ENCODE results near the gene DENND1A.

The DENND1A gene

DNA sequence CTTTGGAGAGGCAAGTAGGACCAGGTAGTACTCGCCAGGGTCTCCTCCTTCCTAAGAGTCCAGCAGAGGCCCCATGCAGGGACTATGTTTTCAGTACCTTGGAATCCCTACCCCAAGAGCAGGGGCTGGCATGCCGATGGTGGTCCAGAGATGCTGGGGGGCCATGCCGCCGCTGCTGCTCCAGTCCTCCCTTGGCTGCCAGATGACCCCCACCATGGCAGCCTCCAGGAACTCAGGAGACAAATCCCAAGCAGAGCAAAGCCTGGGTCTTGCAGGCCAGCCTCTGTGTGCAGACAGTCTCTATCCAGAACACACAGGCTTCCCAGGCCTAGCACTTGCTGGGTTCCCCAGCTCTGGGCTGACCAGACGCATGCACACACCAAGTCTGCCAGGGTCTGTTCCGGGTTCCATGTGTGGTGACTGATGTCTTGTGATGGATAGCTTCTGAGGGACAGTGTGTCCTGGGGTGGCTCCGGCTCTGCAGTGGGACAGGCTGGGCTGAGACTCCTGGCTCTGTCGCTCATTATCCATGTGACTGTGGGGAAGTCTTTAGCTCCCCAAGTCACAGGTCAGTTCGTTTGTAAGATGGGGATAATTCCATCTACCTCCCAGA is 446.6 kb downstream of the DENND1A start:
- no peak overlapping the region for H3K4me3 Mint-ChIP-seq
- H3K4me1 Mint-ChIP-seq (ENCODE audit: low read depth): no peaks in the 10 kb centered on the region
- intact Hi-C loops (cut with micrococcal nuclease): no loop called here
- H3K27ac Mint-ChIP-seq: no peak overlapping the region
- no peaks in the 10 kb centered on the region for H3K9me3 Mint-ChIP-seq
- H3K36me3 Mint-ChIP-seq (ENCODE audit: low read depth): peaks cover 42% of the 10 kb centered on the region
- no peaks in the 10 kb centered on the region for H3K27me3 Mint-ChIP-seq

DNA sequence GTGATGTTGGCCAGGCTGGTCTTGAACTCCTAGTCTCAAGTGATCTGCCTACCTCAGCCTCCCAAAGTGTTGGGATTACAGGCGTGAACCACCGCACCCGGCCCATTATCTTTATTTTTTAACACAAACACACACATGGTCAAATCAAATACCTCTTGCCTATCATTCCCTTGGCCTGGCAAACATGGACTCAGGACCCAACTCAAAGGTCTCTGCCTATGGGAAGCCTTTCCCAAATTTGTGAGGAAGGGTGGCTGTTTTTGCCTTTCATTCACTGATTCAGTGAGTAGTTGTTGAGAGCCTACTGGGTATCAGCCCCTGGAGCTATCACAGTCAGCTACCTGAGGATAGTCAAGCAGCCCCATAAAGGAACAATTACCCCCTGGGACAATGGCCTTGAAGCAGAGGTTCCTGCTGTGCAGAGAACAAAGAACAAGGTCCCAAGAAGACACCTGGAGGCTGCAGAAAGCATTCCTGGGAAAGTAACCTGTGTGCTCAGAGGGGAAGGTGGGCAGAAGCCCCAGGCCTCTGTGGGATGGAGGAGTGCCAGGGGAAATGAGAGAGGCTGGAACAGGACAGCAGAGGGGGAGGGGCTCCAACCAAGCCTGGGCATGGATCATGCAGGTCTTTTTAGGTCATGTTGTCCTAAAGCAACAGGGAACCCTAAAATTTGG is 447.5 kb downstream of the DENND1A start:
- Mint-ChIP-seq H3K4me3 (no peak overlapping the region), H3K4me1 (ENCODE audit: low read depth) (no peaks in the 10 kb centered on the region), H3K36me3 (ENCODE audit: low read depth) (peaks cover 41% of the 10 kb centered on the region), H3K27ac (no peak overlapping the region), H3K27me3 (no peaks in the 10 kb centered on the region), H3K9me3 (no peaks in the 10 kb centered on the region)
- intact Hi-C loops (cut with micrococcal nuclease): no loop called here

DNA sequence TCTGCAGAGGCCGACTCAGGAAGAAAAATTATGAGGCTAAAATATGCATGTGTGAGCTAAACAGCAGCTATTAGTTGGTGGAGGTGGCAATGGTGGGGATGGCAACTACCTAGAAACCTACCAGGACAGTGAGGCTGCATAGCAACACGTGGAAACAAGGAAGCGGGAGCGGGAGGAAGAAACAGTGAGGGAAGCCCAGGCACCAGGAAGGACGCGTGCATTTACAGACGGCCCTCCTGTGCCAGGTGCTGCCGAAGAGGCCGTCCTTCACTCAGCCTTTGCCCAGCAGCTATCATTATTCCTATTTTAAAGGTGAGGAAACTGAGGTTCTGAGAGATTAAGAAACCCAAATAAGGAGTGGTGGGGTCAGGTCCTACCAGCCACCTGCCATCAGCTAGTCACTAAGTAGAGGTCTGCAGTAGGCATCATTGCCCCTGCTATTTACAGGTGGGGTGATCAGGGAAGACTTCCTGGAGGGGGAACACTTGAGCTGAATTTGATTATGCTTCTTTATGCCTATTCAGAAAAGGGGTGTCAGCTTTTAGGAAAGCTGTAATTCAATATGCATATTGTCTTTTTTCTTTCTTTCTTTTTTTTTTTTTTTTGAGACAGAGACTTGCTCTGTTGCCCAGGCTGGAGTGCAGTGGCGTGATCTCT is 448.6 kb downstream of the DENND1A start:
- H3K27ac Mint-ChIP-seq: no peak overlapping the region
- H3K27me3 Mint-ChIP-seq: no peaks in the 10 kb centered on the region
- H3K4me3 Mint-ChIP-seq: no peak overlapping the region
- H3K36me3 Mint-ChIP-seq (ENCODE audit: low read depth): peaks cover 47% of the 10 kb centered on the region
- no peaks in the 10 kb centered on the region for H3K4me1 Mint-ChIP-seq (ENCODE audit: low read depth)
- intact Hi-C loops (cut with micrococcal nuclease): no loop called here
- no peaks in the 10 kb centered on the region for H3K9me3 Mint-ChIP-seq

DNA sequence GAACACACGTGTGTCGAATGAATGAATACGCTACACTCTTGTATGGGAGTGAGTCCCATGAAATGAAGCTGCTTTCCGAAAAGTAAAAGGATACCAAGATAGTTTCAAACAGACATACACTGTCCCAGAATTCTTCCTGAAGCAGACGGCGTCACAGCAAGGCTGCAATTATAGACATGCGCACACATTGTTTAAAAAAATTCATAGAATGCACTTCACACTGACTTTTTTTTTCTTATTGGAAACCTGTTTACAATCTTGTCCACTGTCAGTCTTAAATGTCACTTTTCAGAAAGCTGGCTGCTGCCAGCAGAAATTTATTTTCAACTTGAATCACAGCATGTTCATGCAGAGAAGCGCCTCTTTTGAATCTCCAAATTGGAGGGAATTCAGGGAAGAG is 449.1 kb downstream of the DENND1A start:
- intact Hi-C loops (cut with micrococcal nuclease): no loop called here
- H3K4me3 Mint-ChIP-seq: no peak overlapping the region
- H3K27me3 Mint-ChIP-seq: no peaks in the 10 kb centered on the region
- no peak overlapping the region for H3K27ac Mint-ChIP-seq
- peaks cover 52% of the 10 kb centered on the region for H3K36me3 Mint-ChIP-seq (ENCODE audit: low read depth)
- no peaks in the 10 kb centered on the region for H3K4me1 Mint-ChIP-seq (ENCODE audit: low read depth)
- no peaks in the 10 kb centered on the region for H3K9me3 Mint-ChIP-seq

DNA sequence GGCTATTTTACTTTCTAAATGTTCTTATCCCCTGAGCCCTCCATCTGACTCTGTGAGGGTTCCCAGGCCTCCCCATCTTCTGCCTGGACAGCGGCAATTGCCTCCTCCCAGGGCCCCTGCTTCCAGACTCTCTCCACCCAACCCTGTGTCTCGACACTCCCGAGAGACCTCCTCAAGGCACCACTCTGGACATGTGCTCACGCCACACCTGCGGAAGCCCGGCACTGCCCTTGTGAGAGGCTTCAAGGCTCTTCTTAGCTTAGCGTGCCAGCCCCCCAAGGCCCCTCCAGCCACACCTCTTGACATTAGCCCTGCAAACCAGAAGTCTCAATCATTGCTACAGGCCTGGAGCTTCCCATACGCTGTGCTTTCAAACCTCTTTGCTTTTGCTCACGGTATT is 449.8 kb downstream of the DENND1A start:
- H3K36me3 Mint-ChIP-seq (ENCODE audit: low read depth): peaks cover 53% of the 10 kb centered on the region
- no peak overlapping the region for H3K27ac Mint-ChIP-seq
- no peaks in the 10 kb centered on the region for H3K27me3 Mint-ChIP-seq
- no peak overlapping the region for H3K4me3 Mint-ChIP-seq
- H3K4me1 Mint-ChIP-seq (ENCODE audit: low read depth): no peaks in the 10 kb centered on the region
- H3K9me3 Mint-ChIP-seq: no peaks in the 10 kb centered on the region
- intact Hi-C loops (cut with micrococcal nuclease): no loop called here

DNA sequence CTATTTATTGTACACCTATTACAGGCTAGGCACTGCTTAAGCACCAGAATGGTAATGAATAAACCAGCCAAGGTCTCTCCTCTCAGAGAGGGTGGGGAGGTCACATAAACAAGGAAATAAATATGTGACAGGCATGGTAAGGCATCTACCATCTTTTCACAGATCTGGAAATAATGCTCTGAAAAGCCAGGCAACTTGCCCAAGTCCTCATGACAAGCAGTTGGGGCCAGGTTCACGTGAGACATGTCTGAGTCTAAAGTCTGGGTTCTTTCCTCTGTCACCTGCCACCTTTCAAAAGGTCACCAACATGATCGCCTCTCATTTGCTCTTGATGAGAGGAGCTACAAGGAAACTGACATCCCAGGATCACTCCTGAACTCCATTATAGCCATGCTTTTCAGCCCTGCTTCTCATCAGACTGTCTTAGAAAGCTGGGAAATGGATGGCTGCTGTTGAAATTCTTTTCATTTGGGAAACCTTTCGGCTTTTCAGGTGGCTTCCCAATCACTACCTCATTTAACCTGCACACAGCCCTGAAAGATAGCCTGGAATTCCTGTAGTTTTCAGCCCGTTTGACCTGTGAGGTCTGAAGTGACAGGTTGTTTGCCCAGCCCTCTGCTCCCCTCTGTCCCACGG is 450.8 kb downstream of the DENND1A start:
- intact Hi-C loops (cut with micrococcal nuclease): no loop called here
- no peak overlapping the region for H3K27ac Mint-ChIP-seq
- H3K9me3 Mint-ChIP-seq: no peaks in the 10 kb centered on the region
- H3K36me3 Mint-ChIP-seq (ENCODE audit: low read depth): peaks cover 46% of the 10 kb centered on the region
- no peak overlapping the region for H3K4me3 Mint-ChIP-seq
- no peaks in the 10 kb centered on the region for H3K27me3 Mint-ChIP-seq
- no peaks in the 10 kb centered on the region for H3K4me1 Mint-ChIP-seq (ENCODE audit: low read depth)

DNA sequence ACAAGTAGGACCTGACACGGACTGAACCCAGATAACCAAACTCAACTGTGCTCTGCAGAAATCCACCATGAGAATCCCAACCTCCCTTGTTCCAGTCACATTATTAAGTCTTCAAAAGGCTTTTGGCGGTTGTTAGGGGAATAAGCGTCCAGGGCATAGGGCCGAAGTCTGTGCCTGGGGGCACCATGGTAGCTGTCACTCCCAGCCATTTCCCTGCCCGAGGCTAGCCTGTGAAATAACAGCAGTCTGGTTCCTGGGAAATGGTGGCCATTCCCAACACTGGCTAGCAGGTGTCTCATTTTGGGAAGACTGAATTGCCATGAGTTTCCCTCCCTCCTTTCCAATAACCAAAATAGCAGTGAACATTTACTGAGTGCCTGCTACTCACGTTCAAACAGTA is 451.8 kb downstream of the DENND1A start:
- intact Hi-C loops (cut with micrococcal nuclease): no loop called here
- Mint-ChIP-seq H3K36me3 (ENCODE audit: low read depth) (peaks cover 46% of the 10 kb centered on the region), H3K4me1 (ENCODE audit: low read depth) (peaks cover 6% of the 10 kb centered on the region), H3K9me3 (no peaks in the 10 kb centered on the region), H3K27me3 (no peaks in the 10 kb centered on the region), H3K4me3 (no peak overlapping the region), H3K27ac (no peak overlapping the region)

DNA sequence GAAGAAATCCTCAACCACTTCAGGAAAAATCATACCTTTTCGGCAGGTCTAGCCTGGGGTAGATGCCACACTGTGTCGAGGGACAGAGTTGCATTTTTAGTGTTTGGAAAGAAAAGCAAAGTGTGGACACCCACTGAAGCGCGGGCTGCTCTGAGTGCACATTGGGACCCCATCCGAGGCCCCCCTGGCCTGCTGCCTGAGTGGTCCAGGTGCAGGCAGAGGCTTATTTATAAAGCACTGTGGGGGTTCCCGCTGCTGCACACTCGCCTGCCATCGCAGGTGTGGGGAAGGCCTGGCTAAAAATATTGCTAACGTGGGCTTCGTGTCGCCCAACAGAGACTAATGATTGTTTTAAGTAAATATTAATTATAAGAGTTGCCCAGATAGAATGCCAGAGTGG is 454.5 kb downstream of the DENND1A start:
- Mint-ChIP-seq H3K4me3 (no peak overlapping the region), H3K27ac (no peak overlapping the region), H3K36me3 (ENCODE audit: low read depth) (peaks cover 37% of the 10 kb centered on the region), H3K9me3 (no peaks in the 10 kb centered on the region), H3K27me3 (no peaks in the 10 kb centered on the region), H3K4me1 (ENCODE audit: low read depth) (peaks cover 33% of the 10 kb centered on the region)
- intact Hi-C loops (cut with micrococcal nuclease): no loop called here

DNA sequence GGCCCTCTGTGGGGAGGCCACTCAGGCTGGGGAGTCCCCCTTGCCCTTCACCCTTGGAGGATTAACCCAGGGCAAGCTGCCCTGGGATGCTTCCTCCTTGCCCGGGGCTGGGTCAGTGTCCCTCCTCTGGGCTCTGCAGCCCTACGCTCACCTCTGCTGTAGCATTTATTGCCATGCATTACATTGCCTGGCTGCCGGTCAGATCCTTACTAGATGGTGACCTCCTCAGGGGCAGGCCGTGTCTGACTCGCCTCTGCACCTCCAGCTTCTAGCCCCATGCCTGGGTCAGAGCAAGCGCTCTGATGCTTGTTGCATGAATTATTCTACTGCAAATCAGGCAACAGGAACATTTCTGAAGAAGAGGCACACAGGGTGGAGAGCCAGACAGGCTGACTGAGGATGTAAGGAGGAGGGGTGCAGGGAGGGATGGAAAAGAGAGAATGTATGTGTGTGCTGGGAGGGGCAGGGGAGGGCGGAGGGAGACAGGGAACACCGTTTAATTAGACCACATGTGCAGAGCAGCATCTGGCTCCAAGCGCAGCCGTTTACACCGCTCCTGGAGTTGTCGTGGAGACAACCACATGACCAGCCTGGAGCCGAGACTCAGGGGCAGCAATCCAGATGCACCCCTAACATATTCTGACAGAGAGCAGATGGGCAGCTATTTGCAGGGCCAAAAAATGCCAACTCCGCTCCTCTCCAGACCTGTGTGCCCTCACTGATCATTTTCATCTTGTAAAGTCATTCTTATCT is 456.9 kb downstream of the DENND1A start:
- intact Hi-C loops (cut with micrococcal nuclease): no loop called here
- Mint-ChIP-seq H3K36me3 (ENCODE audit: low read depth) (peaks cover 49% of the 10 kb centered on the region), H3K4me3 (no peak overlapping the region), H3K27me3 (no peaks in the 10 kb centered on the region), H3K9me3 (no peaks in the 10 kb centered on the region), H3K4me1 (ENCODE audit: low read depth) (peaks cover 38% of the 10 kb centered on the region), H3K27ac (no peak overlapping the region)

DNA sequence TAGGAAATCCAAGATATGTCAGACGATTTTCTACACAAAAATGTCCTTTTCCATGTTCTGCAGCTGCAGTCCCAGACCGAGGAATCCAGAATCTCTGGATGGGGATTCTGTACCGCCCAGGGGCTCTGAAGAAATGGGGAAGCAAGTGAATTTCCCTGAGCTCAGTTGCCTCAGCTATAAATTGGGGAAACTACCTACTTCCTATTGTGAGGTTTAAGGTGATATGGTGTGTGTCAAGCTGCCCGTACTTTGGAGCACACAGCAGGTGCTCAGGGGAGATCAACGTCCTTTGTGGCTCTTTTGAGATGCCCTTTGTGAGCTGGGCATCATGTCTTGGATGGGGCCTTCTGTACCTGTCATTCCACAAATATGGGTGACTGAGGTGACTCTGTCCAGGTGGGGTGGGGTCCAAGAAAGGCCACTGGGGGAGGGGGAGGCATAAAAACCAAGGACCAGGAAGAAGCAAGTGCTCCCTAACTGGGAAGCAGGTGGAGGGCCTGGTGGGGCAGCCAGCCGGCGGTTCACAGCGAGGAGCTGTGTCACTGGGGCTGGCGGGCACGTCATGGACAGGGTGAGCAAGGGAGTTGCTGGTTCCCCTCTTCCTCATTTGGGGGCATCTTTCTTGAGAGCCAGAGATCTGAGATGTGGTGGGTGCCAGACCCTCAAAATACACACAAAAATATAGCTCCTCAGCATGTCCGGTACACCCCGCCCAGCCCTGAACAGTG is 457.9 kb downstream of the DENND1A start:
- Mint-ChIP-seq H3K27me3 (no peaks in the 10 kb centered on the region), H3K36me3 (ENCODE audit: low read depth) (peaks cover 44% of the 10 kb centered on the region), H3K9me3 (no peaks in the 10 kb centered on the region), H3K4me3 (no peak overlapping the region), H3K27ac (no peak overlapping the region), H3K4me1 (ENCODE audit: low read depth) (peaks cover 38% of the 10 kb centered on the region)
- intact Hi-C loops (cut with micrococcal nuclease): no loop called here

DNA sequence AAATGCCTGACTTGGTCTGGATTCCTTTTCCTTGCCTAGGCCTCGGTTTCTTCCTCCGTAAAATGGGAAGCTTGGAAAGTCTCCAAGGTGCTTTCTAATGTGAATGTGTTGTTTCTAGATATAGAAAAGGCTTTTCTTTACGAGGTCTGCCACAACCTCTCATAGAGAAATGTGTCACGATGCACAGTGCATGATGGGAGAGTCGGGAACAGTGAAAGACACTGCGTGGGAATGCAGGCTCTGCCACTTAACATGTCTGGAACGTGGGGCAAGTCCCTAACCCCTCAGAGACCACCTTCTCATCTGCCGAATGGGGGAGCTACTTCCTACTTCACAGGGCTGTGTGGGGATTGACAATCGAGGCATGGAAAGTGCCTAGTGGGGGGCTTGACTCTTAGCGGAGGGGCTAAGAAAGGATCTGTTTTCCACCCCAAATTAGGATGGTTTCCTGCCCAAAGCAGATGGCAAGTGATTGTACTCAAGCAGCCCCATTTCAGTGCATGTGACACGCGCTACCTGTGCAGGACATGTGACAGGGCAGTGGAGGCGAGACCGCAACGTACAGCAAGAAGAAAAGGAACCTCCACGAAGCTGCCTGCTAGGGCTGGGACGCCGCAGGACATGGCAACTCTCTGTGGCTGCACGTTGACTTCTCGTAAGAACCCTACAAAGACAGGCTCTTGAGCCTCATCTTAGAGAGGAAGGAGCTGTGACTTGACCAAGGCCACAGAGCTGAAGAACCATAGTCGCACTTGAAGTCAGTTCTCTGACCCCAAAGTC is 458.7 kb downstream of the DENND1A start:
- Mint-ChIP-seq H3K4me1 (ENCODE audit: low read depth) (peaks cover 38% of the 10 kb centered on the region), H3K27me3 (no peaks in the 10 kb centered on the region), H3K9me3 (no peaks in the 10 kb centered on the region), H3K27ac (no peak overlapping the region), H3K4me3 (no peak overlapping the region), H3K36me3 (ENCODE audit: low read depth) (peaks cover 36% of the 10 kb centered on the region)
- intact Hi-C loops (cut with micrococcal nuclease): no loop called here

DNA sequence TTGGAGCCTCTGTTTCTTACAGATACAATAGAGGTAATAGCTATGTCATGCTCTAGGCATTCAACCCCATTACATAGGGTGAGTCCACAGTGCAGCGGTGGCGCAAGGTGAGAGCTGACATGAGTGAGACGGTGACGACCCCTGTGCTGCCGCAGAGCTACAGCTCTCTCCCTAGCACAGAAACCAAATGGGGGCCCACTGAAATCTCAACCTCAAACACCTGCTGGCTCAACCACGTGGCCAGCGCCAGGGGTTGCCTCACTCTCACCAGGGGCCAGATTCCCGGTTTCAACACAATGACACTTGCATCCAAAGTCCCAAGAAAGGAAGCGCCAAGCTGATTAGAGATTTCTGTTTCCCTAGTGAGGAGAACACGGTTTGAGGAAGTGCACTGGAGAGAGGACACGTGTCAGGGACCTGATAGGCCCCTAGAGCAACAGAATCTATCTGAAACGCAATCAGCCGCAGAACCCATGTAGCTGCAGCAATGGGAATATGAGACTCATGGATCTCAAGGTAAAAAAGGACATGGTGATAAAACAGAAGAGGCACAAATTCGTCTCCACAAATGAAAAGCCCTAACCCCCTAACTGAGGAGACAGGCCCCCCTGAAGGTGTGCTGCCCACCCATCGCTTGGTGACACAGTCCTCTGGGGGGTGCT is 459.7 kb downstream of the DENND1A start:
- peaks cover 38% of the 10 kb centered on the region for H3K4me1 Mint-ChIP-seq (ENCODE audit: low read depth)
- H3K9me3 Mint-ChIP-seq: no peaks in the 10 kb centered on the region
- intact Hi-C loops (cut with micrococcal nuclease): no loop called here
- H3K4me3 Mint-ChIP-seq: no peak overlapping the region
- H3K27me3 Mint-ChIP-seq: no peaks in the 10 kb centered on the region
- no peak overlapping the region for H3K27ac Mint-ChIP-seq
- H3K36me3 Mint-ChIP-seq (ENCODE audit: low read depth): peaks cover 31% of the 10 kb centered on the region

Measured in dendritic cell treated with granulocyte-macrophage colony-stimulating factor and Interleukin-4, amounts not matched to agents 40 ng/mL and 50 ng/mL, for 4 days (primary cell).